Measurements from ENCODE around the gene NDUFS7. TPM values are rescaled to one million over a fixed set of nuclear protein-coding genes. Genes with fewer than 3 reads are reported as not detected.

NDUFS7 gene
- total and polyA plus RNA-seq, 11 donors: 205 to 717 (median 336) TPM

DNA sequence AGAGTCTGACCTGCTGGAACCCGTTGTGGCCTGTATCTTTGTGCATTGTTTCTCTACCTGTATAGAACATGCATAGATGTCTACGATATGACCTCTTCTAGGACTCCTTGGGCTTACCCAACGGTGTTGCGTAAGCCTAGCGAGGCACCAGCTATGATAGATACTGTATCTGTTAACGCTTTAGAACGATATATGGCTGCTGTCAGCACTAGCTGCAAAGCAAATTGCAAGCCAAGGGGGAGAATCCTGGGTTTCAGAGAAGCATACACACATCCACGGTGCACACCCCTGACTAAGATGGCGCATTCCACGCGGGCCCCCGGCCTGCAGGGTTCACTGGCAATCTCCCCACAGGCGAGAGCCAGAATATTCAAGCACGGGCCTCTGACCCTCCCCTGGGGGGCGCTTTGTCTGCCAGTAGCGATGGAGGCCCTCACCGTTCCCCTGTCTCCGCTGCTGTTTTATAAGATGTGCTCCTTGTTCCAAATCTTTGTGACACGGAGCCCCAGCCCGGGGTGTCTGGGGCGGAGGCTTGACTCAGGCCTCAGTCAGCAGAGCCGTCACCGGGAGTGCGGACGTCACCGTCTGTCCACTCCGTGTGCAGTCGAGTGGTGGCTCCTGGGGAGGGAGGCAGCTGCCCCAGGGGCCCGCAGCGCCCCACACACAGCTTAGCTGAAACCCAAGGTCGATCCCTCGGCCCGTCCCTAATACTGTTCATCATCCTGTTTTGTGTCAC is 41.6 kb downstream of the NDUFS7 start:
- no peak overlapping the region for H3K4me3 ChIP-seq
- TF ChIP-seq, protein P1, sequence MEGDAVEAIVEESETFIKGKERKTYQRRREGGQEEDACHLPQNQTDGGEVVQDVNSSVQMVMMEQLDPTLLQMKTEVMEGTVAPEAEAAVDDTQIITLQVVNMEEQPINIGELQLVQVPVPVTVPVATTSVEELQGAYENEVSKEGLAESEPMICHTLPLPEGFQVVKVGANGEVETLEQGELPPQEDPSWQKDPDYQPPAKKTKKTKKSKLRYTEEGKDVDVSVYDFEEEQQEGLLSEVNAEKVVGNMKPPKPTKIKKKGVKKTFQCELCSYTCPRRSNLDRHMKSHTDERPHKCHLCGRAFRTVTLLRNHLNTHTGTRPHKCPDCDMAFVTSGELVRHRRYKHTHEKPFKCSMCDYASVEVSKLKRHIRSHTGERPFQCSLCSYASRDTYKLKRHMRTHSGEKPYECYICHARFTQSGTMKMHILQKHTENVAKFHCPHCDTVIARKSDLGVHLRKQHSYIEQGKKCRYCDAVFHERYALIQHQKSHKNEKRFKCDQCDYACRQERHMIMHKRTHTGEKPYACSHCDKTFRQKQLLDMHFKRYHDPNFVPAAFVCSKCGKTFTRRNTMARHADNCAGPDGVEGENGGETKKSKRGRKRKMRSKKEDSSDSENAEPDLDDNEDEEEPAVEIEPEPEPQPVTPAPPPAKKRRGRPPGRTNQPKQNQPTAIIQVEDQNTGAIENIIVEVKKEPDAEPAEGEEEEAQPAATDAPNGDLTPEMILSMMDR (IDR thresholded peaks at IDR 0.05): no peak
- ATAC-seq: no peak
- 82 to 90% (median 86%) methylated on average over 31 to 33 of the region's 33 CpGs for WGBS, 4 donors
- intact Hi-C loops (cut with DNase I): no loop called here
- no peak for DNase-seq
- H3K27me3 ChIP-seq: no peaks in the 10 kb centered on the region
- no peaks in the 10 kb centered on the region for H3K9me3 ChIP-seq
- H3K36me3 ChIP-seq: peaks cover 0 to 98% (median 92%) of the 10 kb centered on the region in 9 donors
- H3K27ac ChIP-seq: no peak overlapping the region
- peaks cover 0 to 35% (median 4%) of the 10 kb centered on the region in 12 donors for H3K4me1 ChIP-seq

DNA sequence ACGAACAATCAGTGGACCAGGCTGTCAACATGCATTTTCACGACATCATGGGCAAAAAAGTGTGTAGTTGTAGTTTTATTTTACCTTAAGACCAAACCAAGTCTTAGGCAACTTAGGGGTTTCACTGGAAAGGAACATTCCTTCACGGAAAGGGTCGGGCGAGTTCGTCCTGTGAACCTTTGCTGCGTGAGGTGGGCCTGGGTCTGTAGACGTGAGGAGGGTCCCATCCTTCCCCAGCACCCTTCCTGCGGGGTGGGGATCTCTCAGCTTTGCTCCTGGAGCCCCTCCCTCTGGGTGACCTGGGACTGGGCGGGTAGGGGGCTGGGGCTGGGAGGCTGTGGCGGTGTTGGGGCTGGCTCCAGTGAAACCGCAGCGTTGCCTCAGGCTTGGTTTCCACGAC is 42.2 kb downstream of the NDUFS7 start:
- Histone ChIP-seq H3K36me3 (peaks cover 0 to 98% (median 92%) of the 10 kb centered on the region in 9 donors), H3K4me3 (no peak overlapping the region), H3K9me3 (no peaks in the 10 kb centered on the region), H3K27ac (no peak overlapping the region), H3K27me3 (no peaks in the 10 kb centered on the region), H3K4me1 (peaks cover 0 to 39% (median 4%) of the 10 kb centered on the region in 12 donors)
- intact Hi-C loops (cut with DNase I): no loop called here
- TF ChIP-seq, protein P1 (IDR thresholded peaks at IDR 0.05): no peak
- no peak for TF ChIP-seq POLR2A (IDR thresholded peaks at IDR 0.05)
- ATAC-seq: no peak
- WGBS, 4 donors: 92 to 95% (median 93%) methylated on average over 12 to 14 of the region's 14 CpGs
- DNase-seq: no peak

DNA sequence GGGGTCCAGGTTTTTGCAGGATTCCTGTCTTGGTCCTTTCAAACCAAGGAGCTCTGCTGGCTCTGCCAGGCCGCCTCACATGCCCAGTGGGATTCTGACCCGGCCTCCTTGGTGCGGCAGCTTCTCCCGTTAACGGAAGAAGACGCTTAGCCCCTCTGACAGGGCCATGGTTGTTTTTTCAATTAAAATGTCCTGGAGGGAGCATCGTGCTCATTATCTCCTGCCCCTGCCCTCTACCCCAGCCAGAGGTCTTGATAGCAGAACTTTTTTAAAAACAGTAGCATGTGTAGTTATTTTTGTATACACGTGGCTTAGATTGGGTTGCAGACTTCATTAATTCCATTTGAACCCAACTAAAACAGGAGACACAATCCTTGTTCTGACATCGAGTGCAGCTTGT is 43.0 kb downstream of the NDUFS7 start:
- H3K36me3 ChIP-seq: peaks cover 0 to 98% (median 92%) of the 10 kb centered on the region in 9 donors
- peaks cover 0 to 39% (median 4%) of the 10 kb centered on the region in 12 donors for H3K4me1 ChIP-seq
- no peak for ATAC-seq
- H3K27ac ChIP-seq: no peak overlapping the region
- H3K9me3 ChIP-seq: no peaks in the 10 kb centered on the region
- intact Hi-C loops (cut with DNase I): no loop called here
- H3K27me3 ChIP-seq: no peaks in the 10 kb centered on the region
- TF ChIP-seq POLR2A (IDR thresholded peaks at IDR 0.05): no peak
- TF ChIP-seq, protein P1 (IDR thresholded peaks at IDR 0.05): no peak
- H3K4me3 ChIP-seq: no peak overlapping the region
- 58 to 66% (median 60%) methylated on average over 9 of the region's 9 CpGs for WGBS, 4 donors
- DNase-seq: no peak

DNA sequence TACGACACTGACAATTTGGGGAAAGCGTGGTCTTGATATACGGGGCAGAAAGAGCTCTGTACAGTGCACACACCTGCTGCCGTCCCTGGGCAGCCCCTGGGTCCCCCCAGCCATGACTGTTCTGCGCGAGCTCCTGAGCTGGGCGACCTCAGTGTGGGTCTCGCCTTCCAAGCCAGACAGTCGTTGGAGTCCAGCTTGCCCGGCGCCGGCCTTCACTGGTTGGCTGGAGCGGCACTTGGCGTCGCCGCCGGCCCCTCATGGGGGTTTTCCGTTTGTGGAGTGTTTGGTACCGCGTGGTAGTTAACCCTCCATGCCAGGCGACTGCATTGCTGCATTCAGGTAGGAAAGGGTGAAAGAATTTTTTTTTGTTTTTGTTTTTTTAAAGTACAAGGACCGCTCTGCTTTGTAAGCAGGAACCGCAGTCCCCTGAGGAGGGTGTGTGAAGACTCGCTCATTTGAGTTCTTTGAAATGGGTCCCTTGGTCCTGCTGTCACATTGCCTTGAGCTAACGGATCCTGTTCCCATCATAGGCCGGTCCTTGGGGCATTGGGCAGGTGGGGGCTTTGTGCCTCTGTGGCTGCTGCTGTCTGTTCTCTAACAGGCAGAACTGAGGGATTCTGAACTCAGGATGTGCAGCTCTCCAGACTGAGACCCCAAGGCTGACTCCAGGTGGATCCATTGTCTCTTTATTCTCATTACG is 43.7 kb downstream of the NDUFS7 start:
- Histone ChIP-seq H3K4me3 (no peak overlapping the region), H3K4me1 (peaks cover 0 to 39% (median 4%) of the 10 kb centered on the region in 12 donors), H3K27me3 (no peaks in the 10 kb centered on the region), H3K27ac (no peak overlapping the region), H3K9me3 (no peaks in the 10 kb centered on the region), H3K36me3 (peaks cover 0 to 98% (median 92%) of the 10 kb centered on the region in 9 donors)
- DNase-seq (no peak), ATAC-seq (no peak)
- intact Hi-C loops (cut with DNase I): no loop called here
- 89 to 91% (median 91%) methylated on average over 27 of the region's 27 CpGs for WGBS, 4 donors
- TF ChIP-seq, protein P1 (IDR thresholded peaks at IDR 0.05): no peak
- TF ChIP-seq POLR2A (IDR thresholded peaks at IDR 0.05): no peak
